Cerebellar nuclear complex (tissue), 1 donor: ENCODE data around the gene MAFG.
"Not testable (repeated sequence)": the region's sequence is repeated elsewhere in the genome, so short reads cannot be mapped to it uniquely, and the experiment has no call there.

ENCODE experiments used
- DNase-seq, 2 experiments: peaks; one replicate each; lab custom pipeline; 2025; lab: John Stamatoyannopoulos, UW

Gene MAFG

DNA sequence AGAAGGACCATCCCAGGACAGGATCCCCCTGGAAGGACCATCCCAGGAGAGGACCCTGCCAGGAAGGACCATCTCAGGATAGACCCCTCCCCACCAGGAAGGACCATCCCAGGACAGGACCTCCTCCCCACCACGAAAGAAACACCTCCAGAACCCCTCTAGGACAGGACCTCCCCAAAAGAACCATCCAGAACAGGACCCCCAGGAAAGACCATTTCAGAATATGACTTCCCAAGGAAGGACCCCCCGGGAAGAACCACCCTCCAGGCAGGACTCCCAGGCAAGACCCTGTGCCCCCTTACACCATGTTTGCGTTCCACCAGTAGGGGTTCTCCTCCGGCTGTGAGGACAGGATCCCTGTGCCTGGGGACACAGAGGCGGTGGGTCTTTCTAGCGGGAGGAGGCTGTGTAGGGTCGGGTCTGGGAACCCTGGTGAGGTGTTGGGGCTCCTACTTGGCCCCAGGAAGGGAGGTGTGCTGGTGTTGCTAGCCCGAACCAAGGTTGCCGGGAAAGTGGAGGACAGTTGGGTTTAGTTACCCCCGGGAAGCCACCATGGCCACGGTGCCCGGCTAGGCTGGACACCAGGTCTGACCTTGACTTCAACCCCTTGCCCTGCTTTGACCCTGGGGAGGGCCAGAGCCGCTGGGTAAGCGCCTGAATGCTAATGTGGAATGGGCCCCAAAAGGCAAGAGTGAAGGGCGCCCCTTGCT, 31.3 kb upstream of the MAFG start:
- no peak for DNase-seq

DNA sequence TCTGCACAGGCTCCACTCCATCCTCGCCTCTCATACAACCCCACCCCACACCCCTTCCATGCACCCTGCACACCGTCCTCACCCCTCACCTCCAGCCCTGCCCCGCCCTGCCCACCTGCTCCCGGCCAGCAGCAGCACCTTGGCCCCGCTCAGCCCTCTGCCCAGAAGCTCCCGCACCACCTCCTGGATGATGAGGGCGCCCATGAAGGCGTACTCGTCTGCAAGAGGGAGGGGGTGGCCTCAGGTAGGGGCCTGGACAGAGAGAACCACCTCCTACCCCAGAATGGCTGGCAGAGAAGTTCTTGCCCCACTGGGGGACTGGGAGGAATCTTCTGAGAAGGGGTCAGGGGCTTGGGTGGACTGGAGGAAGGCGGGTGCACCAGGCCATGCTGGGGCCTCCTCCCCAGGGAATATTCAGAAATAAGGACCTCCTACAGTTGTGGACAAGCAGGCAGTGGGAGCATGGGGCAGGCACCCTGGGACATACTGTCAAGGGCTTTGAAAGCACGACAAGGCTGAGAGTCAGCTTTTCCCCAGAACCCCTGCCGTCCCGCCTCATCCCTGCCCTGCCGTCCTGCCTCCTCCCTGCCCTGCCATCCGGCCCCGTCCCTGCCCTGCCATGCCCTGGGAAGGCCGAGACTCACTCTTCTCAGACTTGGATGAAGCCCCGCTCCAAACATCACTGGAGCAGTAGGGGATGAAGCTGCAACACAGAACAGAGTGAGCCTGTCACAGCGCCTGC, 30.3 kb upstream of the MAFG start:
- DNase-seq, result no peak

DNA sequence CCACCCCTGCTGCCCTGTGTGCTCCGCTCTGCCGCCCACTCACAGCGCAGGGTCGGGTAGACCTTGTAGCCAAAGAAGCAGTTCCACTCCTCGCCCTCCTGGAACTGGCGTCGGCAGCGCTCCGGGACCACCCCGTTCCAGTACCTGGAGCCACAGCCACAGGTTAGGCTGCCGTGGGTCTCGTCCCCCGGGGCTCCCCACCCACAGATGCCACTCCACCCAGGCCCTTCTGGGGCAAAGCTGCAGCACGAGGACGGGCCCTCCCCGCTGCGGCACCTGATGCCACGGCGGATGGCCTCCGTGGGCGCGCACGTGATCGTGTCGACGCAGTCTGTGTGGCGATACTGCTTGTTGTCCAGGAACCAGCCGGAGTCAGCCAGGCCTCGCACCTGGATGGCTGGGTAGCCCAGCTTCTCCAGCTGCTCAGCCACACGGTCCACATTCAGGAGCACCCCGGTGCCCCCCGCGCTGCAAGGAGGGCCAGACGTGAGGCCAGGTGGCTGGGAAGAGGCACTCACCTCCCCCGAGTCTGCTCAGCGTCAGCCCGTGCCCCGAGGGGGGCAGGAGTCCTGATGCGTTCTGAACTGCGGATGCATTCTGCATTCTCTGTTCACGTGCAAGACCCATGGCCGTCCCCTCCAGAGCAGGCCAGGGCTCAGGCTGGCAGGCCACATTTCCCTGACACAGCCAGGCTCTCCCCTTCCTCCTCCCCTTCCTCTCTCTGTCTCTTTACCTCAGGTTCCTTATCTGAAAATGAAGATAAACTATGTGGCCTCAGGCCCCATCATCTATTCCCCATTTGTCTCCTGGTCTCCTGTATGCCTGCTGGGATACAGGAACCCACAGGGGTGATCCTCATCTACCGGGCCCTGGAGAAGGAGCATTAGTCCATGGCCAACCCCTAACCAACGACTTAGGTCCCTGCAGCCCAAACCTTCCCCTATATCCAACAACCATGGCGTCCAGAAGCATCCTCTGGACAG, 29.4 kb upstream of the MAFG start:
- DNase-seq, result no peak

DNA sequence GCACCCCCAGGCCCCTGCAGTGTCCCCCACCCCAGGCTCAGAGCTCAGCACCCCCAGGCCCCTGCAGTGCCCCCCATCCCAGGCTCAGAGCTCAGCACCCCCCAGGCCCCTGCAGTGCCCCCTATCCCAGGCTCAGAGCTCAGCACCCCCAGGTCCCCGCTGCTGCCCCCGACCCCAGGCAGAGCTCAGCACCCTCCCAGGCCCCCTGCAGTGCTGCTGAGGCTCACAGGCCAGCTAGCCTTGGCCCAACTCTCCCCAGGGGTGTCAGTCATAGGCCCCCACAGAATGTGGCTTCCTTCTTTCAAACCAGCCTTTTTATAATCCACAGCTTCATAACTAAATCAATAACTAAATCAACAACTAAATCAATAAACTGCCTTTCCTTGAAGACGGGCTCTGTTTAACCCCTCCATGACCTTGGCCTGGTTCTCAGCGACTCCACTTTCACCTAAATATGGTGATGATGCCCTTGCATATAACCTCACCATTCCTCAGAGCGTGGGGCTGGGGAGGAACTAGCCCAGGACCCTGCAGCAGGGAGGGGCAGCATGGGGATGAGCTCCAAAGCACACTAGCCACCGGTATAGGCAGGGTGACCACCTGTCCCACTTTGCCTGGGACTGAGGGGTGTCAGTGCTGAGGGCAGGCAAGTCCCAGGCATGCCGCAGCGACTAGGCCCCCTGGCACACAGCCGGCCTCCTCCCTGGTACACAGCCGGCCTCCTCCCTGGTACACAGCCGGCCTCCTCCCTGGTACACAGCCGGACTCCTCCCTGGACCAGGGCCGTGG, 28.4 kb upstream of the MAFG start:
- no peak for DNase-seq

DNA sequence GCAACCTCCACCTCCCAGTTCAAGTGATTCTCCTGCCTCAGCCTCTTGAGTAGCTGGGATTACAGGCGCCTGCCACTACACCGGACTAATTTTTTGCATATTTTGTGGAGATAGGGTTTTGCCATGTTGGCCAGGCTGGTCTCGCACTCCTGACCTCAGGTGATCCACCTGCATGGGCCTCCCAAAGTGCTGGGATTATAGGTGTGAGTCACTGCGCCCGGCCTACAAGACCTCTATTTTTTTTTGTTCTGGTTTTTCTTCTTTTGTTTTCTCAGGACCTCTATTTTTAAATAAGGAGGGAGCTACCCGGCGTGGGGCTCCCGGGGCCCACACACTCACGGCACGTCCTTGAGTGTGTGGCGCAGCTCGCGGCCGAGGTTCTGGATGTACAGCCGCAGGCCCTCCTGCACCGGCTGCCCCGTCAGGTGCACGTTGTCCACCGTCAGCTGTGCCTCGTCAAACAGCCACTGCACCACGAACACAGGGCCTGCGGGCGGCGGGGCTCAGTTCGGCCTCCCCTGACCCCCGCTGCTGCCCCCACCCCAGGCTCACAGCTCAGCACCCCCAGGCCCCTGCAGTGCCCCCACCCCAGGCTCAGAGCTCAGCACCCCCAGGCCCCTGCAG, 27.6 kb upstream of the MAFG start:
- no peak for DNase-seq

DNA sequence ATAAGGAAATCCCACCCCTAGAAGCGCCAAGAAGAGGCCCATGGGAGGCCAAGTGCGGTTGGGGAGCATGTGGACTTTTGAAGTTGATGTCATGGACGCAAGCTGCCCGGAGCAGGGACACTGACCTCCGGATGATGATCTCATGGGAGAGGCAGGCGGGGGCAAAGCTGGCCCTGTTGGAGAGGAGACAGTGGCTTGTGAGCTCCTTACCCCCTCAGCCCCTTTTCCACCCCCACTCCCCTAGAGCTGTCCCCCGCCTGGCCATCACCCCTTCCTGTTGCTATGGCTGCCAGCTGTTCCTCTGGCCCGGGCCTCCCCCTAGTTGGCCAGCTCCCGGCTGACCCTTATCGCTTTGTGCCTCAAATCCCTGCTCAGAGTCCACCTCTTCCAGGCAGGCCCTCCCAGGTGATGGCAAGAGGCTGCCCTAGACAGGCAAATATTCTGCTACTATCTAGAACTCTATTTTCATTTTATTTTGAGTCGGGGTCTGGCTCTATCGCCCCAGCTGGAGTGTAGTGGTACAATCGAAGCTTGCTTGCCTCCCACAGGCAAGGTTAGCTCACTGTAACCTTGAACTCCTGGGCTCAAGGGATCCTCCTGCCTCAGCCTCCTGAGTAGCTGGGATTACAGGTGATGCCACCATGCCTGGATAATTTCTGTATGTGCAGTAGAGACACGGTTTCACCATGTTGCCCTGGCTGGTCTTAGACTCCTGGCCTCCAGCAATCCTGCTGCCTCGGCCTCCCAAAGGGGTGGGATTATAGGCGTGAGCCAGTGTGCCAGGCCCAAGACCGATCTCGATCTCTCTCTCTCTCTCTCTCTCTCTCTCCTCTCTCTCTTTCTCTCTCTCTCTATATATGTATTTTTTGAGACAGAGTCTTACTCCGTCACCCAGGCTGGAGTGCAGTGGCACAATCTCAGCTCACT, 26.9 kb upstream of the MAFG start:
- no peak for DNase-seq

DNA sequence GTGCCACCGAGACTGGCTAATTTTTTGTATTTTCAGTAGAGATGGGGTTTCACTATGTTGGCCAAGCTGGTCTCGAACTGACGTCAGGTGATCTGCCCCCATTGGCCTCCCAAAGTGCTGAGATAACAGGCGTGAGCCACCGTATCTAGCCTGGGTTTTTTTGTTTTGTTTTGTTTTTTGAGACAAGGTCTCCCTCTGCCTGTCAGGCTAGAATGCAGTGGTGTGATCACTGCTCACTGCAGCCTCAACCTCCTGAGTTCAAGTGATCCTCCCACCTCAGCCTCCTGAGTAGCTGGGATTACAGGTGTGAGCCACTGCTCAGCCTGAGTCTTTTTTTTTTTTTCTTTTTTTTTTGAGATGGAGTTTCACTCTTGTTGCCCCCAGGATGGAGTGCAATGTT, 25.9 kb upstream of the MAFG start:
- not testable (repeated sequence) for DNase-seq

DNA sequence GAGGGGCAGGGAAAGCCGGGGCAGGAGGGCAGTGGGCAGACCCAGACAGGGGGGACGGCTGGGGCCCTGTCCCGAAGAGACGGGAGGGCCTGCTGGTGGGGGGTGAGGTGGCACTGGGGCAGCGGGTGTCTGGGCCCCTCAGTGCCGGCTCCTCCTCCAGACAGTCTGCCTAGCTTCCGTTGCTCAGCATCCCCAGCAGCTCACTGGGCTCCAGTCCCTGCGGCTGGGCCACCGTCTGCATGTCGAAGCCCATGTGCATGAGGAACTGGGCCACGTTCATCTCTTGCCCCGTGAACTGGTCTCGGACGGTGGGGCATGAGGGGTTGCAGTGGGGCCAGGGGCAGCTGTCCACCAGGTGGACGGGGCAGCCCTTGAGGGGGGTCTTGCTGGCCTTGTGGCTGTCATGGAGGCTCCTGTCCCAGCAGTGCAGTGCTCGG, 25.3 kb upstream of the MAFG start:
- DNase-seq, result no peak

DNA sequence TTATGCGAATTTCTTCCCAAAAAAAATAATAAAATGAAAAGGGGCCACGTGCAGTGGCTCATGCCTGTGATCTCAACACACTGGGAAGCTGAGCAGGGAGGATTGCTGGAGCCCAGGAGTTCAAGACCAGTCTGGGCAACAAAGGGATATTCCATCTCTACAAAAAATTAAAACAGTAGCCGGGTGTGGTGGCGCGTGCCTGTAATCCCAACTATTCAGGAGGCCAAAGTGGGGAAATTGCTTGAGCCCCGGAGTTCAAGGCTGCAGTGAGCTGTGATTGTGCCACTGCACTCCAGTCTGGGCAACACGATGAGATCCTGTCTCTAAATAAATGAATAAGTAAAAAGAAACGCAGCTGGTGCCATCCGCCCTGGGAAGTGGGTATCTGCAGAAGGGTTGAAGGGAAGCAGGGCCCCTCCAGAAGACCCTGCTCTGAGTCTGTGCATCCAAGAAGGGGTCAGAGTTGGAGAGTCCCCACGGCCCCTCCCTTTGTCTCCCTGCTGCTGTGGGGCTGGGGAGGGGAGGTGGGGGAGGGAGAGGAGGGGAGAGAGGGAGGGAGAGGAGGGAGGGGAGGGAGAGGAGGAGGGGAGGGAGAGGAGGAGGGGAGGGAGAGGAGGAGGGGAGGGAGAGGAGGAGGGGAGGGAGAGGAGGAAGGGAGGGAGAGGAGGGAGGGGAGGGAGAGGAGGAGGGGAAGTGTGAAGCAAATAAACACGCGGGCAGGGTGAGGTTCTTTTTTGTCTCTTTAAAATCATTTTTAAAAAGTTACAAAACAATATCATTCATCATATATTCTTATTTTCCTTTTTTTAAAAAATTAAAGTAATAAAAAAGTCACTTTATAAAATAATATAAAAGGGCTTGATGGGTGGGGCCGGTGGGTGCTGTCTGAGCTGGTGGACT, 24.5 kb upstream of the MAFG start:
- DNase-seq, result no peak

DNA sequence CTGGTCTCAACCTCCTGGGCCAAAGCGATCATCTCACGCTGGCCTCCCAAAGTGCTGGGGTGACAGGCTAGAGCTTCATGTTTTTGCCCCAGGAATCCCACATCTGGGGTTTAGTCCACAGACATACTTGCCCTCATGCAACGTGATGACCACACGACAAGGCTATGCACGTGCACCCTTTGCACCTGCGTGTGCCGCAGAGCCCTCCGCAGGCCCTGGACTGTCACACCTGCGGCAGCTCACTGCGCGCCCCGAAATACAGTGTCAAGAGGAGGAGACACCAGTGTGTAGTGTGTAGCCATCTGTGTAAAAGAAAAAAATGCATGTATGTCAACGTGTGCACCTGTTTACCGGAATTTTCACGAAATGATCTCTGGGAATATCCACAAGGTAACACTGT, 23.0 kb upstream of the MAFG start:
- DNase-seq, result no peak

DNA sequence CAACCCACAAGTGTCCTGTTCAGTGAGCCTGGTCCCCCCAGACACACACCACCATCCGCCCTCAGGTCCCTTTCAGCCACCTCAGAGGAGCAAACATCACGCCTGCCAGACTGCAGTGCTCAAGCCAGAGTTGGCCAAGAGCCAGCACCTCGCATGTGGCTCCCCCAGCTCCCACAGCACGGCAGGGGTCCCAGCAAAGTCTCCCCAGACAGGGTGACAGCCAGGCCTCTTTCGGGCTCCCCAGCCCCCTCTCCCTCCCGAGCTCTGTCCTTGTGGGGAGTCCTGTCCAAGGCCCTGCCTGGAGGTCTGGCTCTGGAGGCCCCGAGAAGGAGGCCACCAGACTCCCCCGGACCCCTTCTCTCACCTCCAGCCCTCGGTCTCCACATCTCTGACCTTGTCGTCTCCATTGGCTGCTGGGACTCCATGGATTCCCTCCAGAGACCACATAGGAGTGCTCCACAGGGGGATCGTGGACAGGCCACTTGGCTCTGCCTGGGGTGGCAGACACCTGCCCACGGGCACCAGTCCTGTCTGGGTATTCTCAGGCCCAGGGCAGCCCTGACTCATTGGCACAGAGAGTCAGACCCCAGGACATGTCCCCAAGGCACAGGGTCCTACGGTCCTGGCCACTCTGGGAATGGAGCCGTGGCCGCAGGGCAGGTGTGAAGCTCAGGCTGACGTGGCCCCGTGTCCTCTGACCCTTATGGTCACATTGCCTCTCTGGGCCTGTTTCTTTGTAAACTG, 21.3 kb upstream of the MAFG start:
- no peak for DNase-seq

DNA sequence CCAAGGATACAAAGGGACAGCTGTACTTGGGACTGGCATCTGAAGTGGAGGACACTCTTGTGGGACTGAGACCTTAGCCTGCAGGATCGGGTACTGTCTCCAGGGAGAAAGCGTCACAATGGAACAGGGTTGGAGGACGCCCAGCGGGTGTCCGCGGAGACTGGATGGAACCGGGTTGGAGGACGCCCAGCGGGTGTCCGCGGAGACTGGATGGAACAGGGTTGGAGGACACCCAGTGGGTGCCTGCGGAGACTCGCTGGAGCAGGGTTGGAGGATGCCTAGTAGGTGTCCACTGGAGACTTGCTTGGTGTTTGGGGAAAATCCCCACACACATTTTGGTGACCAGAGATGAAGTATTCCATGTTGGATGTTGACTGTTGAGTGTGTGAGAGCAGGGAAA, 19.7 kb upstream of the MAFG start, which contains the start of gene MYADML2:
Gene MYADML2, minus strand, starts transcription at position 45 of the 400 bp plus-strand sequence. CDS start 5,492 bp downstream, outside the sequence.
- DNase-seq, result no peak

DNA sequence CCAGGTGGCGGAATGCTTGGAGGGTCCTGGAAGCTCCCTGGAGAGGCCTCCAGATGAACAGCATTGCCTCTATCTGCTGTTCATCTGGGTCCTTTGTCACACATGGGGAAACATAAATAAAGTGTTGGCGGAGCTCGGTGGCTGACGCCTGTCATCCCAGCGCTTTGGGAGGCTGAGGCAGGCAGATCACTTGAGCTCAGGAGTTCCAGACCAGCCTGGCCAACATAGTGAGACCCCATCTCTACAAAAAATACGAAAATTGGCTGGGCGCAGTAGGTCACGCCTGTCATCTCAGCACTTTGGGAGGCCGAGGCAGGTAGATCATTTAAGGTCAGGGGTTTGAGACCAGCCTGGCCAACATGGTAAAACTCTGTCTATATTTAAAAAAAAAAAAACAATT, 17.3 kb upstream of the MAFG start:
- no peak for DNase-seq

DNA sequence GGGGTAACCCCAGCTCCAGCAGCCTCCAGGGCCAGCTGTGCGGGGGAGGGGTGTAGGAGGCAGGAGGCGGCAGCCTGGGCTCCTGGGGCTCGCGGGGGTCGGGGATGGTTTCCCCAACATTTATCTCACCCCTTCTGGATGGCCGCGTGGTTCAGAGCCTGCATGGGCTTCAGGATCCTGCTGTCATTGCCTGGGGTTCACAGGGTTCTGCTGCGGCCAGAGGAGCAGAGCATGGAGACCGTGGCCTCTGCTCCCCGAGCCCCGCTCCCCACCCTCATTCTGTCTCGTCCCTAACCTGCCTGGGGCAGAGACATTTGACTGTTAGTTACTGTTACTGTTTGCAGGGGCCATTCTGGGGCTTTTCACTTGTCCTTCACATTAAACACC, 14.6 kb upstream of the MAFG start:
- DNase-seq, result no peak

DNA sequence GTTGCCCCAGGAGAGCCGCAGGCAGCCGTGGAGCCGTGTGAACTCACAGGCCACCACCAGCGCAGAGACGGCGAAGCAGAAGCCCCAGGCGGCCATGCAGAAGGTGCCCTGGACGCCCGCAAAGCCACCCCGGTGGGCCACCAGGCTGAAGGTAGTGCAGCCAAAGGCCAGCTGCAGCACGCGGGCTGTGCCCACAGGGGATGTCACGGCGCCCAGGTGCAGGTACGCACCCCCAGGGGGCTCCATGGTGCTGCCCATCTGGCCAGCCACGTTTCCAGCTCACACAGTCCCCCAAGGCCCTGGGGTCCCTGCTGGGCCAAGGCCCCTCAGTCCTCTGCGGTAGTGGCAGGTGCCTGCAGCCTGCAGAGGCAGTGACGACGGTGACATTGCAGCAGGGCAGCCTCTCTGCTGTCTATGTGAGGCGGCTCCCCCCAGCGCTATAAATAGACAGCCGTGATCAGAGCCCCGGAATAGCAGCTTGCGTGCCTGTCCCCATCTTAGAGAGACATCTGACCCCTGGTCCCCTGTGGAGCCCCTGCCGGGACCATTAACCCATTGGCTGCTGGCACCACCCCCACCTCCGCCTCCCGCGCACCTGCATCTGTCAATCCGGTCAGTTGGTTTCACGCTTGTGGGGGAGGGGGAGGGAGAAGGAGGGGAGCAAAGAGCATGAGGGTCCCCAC, 14.1 kb upstream of the MAFG start:
- no peak for DNase-seq

DNA sequence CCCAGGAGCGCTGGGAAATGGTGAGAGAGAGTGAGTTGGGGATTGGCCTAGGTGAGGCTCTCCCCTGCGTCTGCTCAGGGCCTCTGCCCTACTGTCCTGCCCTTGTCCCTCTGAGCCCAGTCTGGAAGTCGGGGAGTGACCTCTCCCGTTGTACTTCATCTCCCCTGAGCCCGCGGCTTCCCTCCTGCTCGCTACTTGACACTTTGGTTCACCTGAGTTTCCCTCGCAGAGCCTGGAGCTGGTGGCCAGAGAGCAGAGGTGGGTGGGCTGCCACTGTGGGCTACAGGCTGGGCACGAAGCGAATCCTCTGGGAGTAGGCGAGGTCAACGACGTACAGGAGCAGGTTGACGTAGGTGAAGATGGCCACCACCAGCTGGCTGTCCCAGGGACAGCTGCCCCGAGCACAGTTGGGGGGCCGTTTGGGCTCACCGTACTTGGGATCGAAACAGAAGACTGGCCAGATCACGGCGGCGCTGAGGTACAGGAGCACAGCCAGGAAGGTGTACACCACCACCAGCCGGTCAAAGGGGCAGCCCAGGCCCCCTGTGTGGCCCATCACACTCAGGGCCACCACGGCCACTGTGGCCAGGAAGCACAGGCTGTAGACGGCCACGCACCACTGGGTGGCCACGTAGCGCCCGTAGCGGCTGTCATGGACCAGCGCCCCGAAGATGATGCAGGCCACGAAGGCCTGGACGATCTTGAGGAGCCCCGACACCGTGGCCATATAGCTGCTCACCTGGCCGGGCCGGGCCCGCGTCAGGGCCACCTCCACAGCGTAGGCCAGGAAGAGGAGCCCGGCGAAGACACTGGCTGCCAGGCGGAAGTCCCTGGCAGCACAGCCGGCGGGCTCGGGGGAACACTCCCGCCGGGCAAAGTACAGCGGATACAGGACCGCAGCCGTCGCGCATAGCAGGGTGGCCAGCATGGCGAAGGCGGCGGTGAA, 13.3 kb upstream of the MAFG start:
- no peak for DNase-seq
